Medulla oblongata (tissue), 1 donor: Measurements from ENCODE around the gene INIP.

Experiments used
- DNase-seq: peaks from one replicate; pipeline ENCODE4 v3.0.0-alpha.2; 2015; ENCODE audit errors: extremely low spot score

The INIP gene

GRCh38 chr9:112717661-112718331 is at the start of gene INIP:
INIP (minus strand) TSS chr9:112718117; CDS start chr9:112716485, 1,632 bp downstream.
- DNase-seq: peak; percentile 98

GRCh38 chr9:112765281-112765680 is 47.4 kb upstream of the INIP start:
- DNase-seq: no peak

- no peak for DNase-seq
These were observed 46.9 kb upstream of the INIP start for GRCh38 chr9:112764837-112765236.

- DNase-seq: no peak
These were observed 46.4 kb upstream of the INIP start for GRCh38 chr9:112764344-112764743.

GRCh38 chr9:112762726-112763518 is 45.0 kb upstream of the INIP start:
- DNase-seq: no peak

- no peak for DNase-seq
These were observed 44.2 kb upstream of the INIP start for GRCh38 chr9:112761912-112762655.

GRCh38 chr9:112760821-112761220 is 42.9 kb upstream of the INIP start:
- no peak for DNase-seq

GRCh38 chr9:112757940-112758339 is 40.0 kb upstream of the INIP start:
- DNase-seq: no peak

- no peak for DNase-seq
These were observed 39.5 kb upstream of the INIP start for GRCh38 chr9:112757282-112757883.

GRCh38 chr9:112755675-112756074 is 37.8 kb upstream of the INIP start:
- no peak for DNase-seq

GRCh38 chr9:112755016-112755427 is 37.1 kb upstream of the INIP start:
- DNase-seq: peak; percentile 42

- DNase-seq: no peak
These were observed 36.7 kb upstream of the INIP start for GRCh38 chr9:112754578-112754977.

- no peak for DNase-seq
These were observed 35.8 kb upstream of the INIP start for GRCh38 chr9:112753725-112754124.

GRCh38 chr9:112752334-112753125 is 34.6 kb upstream of the INIP start:
- DNase-seq: no peak

- DNase-seq: peak; percentile 90
These were observed 33.3 kb upstream of the INIP start for GRCh38 chr9:112751056-112751795.

GRCh38 chr9:112750764-112751055 is 32.8 kb upstream of the INIP start:
- DNase-seq: no peak

- DNase-seq: peak; percentile 94
These were observed 32.3 kb upstream of the INIP start, which contains the start of gene SNX30 for GRCh38 chr9:112750016-112750763. SNX30 (plus strand) TSS chr9:112750760; CDS start chr9:112751002, 242 bp downstream.

GRCh38 chr9:112747094-112747493 is 29.2 kb upstream of the INIP start:
- DNase-seq: peak; percentile 96

- no peak for DNase-seq
These were observed 26.3 kb upstream of the INIP start for GRCh38 chr9:112744177-112744576.
